Ecto neural progenitor cell (in vitro differentiated cells): ENCODE data around the gene COA7.

Experiments used
- DNase-seq: peaks from one replicate; pipeline ENCODE4 v3.0.0-alpha.2; 2018; ENCODE audit warnings: low spot score

The COA7 gene

GRCh38 chr1:52669696-52670095, 28.5 kb downstream of the COA7 start:
- no peak for DNase-seq

GRCh38 chr1:52668711-52669110, 29.4 kb downstream of the COA7 start:
- no peak for DNase-seq

- no peak for DNase-seq
Measured at GRCh38 chr1:52667984-52668383, 30.2 kb downstream of the COA7 start.

- no peak for DNase-seq
Measured at GRCh38 chr1:52667290-52667689, 30.9 kb downstream of the COA7 start.

- no peak for DNase-seq
Measured at GRCh38 chr1:52665006-52665941, 32.9 kb downstream of the COA7 start.

GRCh38 chr1:52663716-52664115, 34.4 kb downstream of the COA7 start:
- DNase-seq = no peak

- peak; percentile 88 for DNase-seq
Measured at GRCh38 chr1:52662645-52663313, 35.4 kb downstream of the COA7 start.

- no peak for DNase-seq
Measured at GRCh38 chr1:52660807-52661206, 37.3 kb downstream of the COA7 start.

- DNase-seq = no peak
Measured at GRCh38 chr1:52659851-52660596, 38.1 kb downstream of the COA7 start.

GRCh38 chr1:52659356-52659755, 38.8 kb downstream of the COA7 start:
- DNase-seq = no peak

GRCh38 chr1:52658795-52659194, 39.4 kb downstream of the COA7 start:
- DNase-seq = no peak

GRCh38 chr1:52657702-52658101, 40.4 kb downstream of the COA7 start:
- DNase-seq = no peak

GRCh38 chr1:52654063-52654462, 44.1 kb downstream of the COA7 start:
- no peak for DNase-seq

- no peak for DNase-seq
Measured at GRCh38 chr1:52653207-52653849, 44.8 kb downstream of the COA7 start.

- no peak for DNase-seq
Measured at GRCh38 chr1:52651904-52652303, 46.2 kb downstream of the COA7 start.

- DNase-seq = no peak
Measured at GRCh38 chr1:52645261-52645660, 52.9 kb downstream of the COA7 start.

GRCh38 chr1:52641307-52641706, 56.8 kb downstream of the COA7 start:
- no peak for DNase-seq

GRCh38 chr1:52640697-52641096, 57.5 kb downstream of the COA7 start:
- DNase-seq = no peak

- DNase-seq = no peak
Measured at GRCh38 chr1:52637946-52638345, 60.2 kb downstream of the COA7 start.

GRCh38 chr1:52636721-52637695, 61.1 kb downstream of the COA7 start:
- no peak for DNase-seq
